IMR-90 (cell line): ENCODE data around the gene TBC1D8. TPM values are rescaled to one million over a fixed set of nuclear protein-coding genes. Genes with fewer than 3 reads are reported as not detected.
A peak's percentile ranks its signal among the peaks of the same experiment; 100 is the strongest.

Experiments used
- ATAC-seq: fragments of 200-7000 bp; cut with Tn5 transposase; 2 replicates; pipeline ENCODE4 v1.9.1; 2020; ENCODE audit warnings: low read depth, mild to moderate bottlenecking, moderate library complexity
- BruUV-seq: library from RNA; stranded (reverse); fragments of 400-500 nt; replicated peaks from 2 replicates; lab custom pipeline; 2021; lab: Mats Ljungman, UMichigan
- CTCF ChIA-PET: fragments of 300-600 bp; formaldehyde crosslinking; extraction: SDS; loops from one replicate; lab custom pipeline; 2021; ENCODE audit warnings: antibody characterized with exemption; lab: Yijun Ruan, JAX
- POLR2A ChIA-PET: fragments of 300-600 bp; sonication (Branson Sonifier 250); formaldehyde crosslinking; loops from one replicate; lab custom pipeline; 2022; ENCODE audit warnings: antibody characterized with exemption; ENCODE audit not compliant: unreplicated experiment; lab: Charles Lee
- DNase-seq: peaks from one replicate; pipeline ENCODE4 v3.0.0; 2013
- H2AFZ ChIP-seq: replicated peaks from 2 replicates; pipeline ENCODE3; 2013; ENCODE audit warnings: low read length, mild to moderate bottlenecking; ENCODE audit not compliant: poor library complexity
- H2AK5ac ChIP-seq: 2 replicates; pipeline ENCODE4 v1.6.1; 2013; ENCODE audit warnings: low read depth, low read length, inconsistent platforms
- H2AK9ac ChIP-seq: replicated peaks from 2 replicates; pipeline ENCODE3; 2013; ENCODE audit warnings: mild to moderate bottlenecking, low read depth, low read length, moderate library complexity; ENCODE audit not compliant: poor library complexity
- H2BK120ac ChIP-seq: 2 replicates; pipeline ENCODE4 v1.6.1; 2013; ENCODE audit warnings: low read depth, low read length, inconsistent platforms
- H2BK15ac ChIP-seq: 3 replicates; pipeline ENCODE4 v1.6.1; 2013; ENCODE audit warnings: low read depth, low read length, inconsistent platforms
- H2BK20ac ChIP-seq: 2 replicates; pipeline ENCODE4 v1.6.1; 2013; ENCODE audit warnings: low read depth, mild to moderate bottlenecking, inconsistent platforms, low read length, moderate library complexity
- H2BK5ac ChIP-seq: 2 replicates; pipeline ENCODE4 v1.6.1; 2013; ENCODE audit warnings: mild to moderate bottlenecking, low read depth, low read length, inconsistent platforms; ENCODE audit not compliant: poor library complexity, severe bottlenecking
- H3K14ac ChIP-seq: replicated peaks from 2 replicates; pipeline ENCODE4 v1.6.1; 2013; ENCODE audit warnings: low read depth, low read length, inconsistent platforms
- H3K18ac ChIP-seq: 2 replicates; pipeline ENCODE4 v1.6.1; 2013; ENCODE audit warnings: low read depth, low read length, control low read depth
- H3K23ac ChIP-seq: 2 replicates; pipeline ENCODE4 v1.6.1; 2013; ENCODE audit warnings: low read depth, low read length, inconsistent platforms
- H3K27ac ChIP-seq: 2 replicates; pipeline ENCODE4 v1.5.1; 2013; ENCODE audit warnings: mild to moderate bottlenecking, control low read depth, low read length; ENCODE audit not compliant: insufficient read depth
- H3K27me3 ChIP-seq: 2 replicates; pipeline ENCODE4 v1.6.1; 2013; ENCODE audit warnings: low read length; ENCODE audit not compliant: control insufficient read depth, insufficient read depth
- H3K36me3 ChIP-seq: 2 replicates; pipeline ENCODE4 v1.6.1; 2013; ENCODE audit warnings: low read length, mixed read lengths; ENCODE audit not compliant: control insufficient read depth, insufficient read depth
- H3K4ac ChIP-seq: 2 replicates; pipeline ENCODE4 v1.6.1; 2013; ENCODE audit warnings: low read depth, low read length, inconsistent platforms
- H3K4me1 ChIP-seq: 2 replicates; pipeline ENCODE4 v1.6.1; 2013; ENCODE audit warnings: low read length, mixed read lengths; ENCODE audit not compliant: control insufficient read depth, insufficient read depth
- H3K4me2 ChIP-seq: 2 replicates; pipeline ENCODE4 v1.6.1; 2013; ENCODE audit warnings: low read depth, mild to moderate bottlenecking, control low read depth, low read length, moderate library complexity
- H3K4me3 ChIP-seq: 2 replicates; pipeline ENCODE4 v1.5.1; 2013; ENCODE audit warnings: low read depth, mild to moderate bottlenecking, control low read depth, low read length, moderate library complexity; ENCODE audit not compliant: insufficient read depth
- H3K56ac ChIP-seq: 2 replicates; pipeline ENCODE4 v1.6.1; 2013; ENCODE audit warnings: low read length, inconsistent platforms; ENCODE audit not compliant: insufficient read depth; ENCODE audit errors: extremely low read depth
- H3K79me1 ChIP-seq, 2 experiments: 2 replicates each; pipeline ENCODE4 v1.6.1; 2013; ENCODE audit warnings: low read length in 2 of 2, inconsistent platforms in 1 of 2, low read depth in 1 of 2
- H3K9ac ChIP-seq: 2 replicates; pipeline ENCODE4 v1.6.1; 2013; ENCODE audit warnings: low read depth, low read length, control low read depth
- H3K9me1 ChIP-seq: 2 replicates; pipeline ENCODE4 v1.6.1; 2013; ENCODE audit warnings: low read length, inconsistent platforms; ENCODE audit not compliant: insufficient read depth
- H3K9me3 ChIP-seq: 2 replicates; pipeline ENCODE4 v1.6.1; 2013; ENCODE audit warnings: low read length; ENCODE audit not compliant: control insufficient read depth, insufficient read depth
- H4K20me1 ChIP-seq: 2 replicates; pipeline ENCODE4 v1.6.1; 2013; ENCODE audit warnings: low read length, inconsistent platforms; ENCODE audit not compliant: insufficient read depth
- H4K5ac ChIP-seq: 2 replicates; pipeline ENCODE4 v1.6.1; 2013; ENCODE audit warnings: mild to moderate bottlenecking, low read depth, low read length, control low read depth
- H4K8ac ChIP-seq, 2 experiments: 2 replicates each; pipeline ENCODE4 v1.6.1; 2013; ENCODE audit warnings: low read depth in 2 of 2, low read length in 2 of 2, control low read depth in 1 of 2, inconsistent platforms in 1 of 2
- H4K91ac ChIP-seq: 2 replicates; pipeline ENCODE4 v1.6.1; 2013; ENCODE audit warnings: low read depth, low read length, inconsistent platforms; ENCODE audit not compliant: insufficient read depth
- BHLHE40 ChIP-seq: fragments of 150-350 bp; IDR thresholded peaks from 2 replicates; pipeline ENCODE4 v1.6.1; 2016; ENCODE audit warnings: mild to moderate bottlenecking, low read depth, low read length
- CEBPB ChIP-seq: IDR thresholded peaks from 2 replicates; pipeline ENCODE4 v1.6.1; 2012; ENCODE audit warnings: low read depth, low read length, improper control_type of control experiment
- CHD1 ChIP-seq: IDR thresholded peaks from 2 replicates; pipeline ENCODE4 v1.6.1; 2012; ENCODE audit warnings: low read depth, low read length, improper control_type of control experiment
- ELK1 ChIP-seq: fragments of 150-350 bp; IDR thresholded peaks from 2 replicates; pipeline ENCODE4 v1.6.1; 2016; ENCODE audit warnings: low read depth, mild to moderate bottlenecking, low read length, moderate library complexity, borderline replicate concordance
- FOS ChIP-seq: fragments of 150-350 bp; IDR thresholded peaks from 2 replicates; pipeline ENCODE4 v1.6.1; 2016; ENCODE audit warnings: low read depth, low read length
- MAFK ChIP-seq: IDR thresholded peaks from 2 replicates; pipeline ENCODE4 v1.6.1; 2012; ENCODE audit warnings: low read depth, low read length, improper control_type of control experiment
- MAZ ChIP-seq: IDR thresholded peaks from 2 replicates; pipeline ENCODE4 v1.6.1; 2012; ENCODE audit warnings: low read depth, mild to moderate bottlenecking, low read length, improper control_type of control experiment, moderate library complexity, borderline replicate concordance
- MXI1 ChIP-seq: IDR thresholded peaks from 2 replicates; pipeline ENCODE4 v1.6.1; 2012; ENCODE audit warnings: low read depth, mild to moderate bottlenecking, low read length, moderate library complexity, borderline replicate concordance
- NFE2L2 ChIP-seq: fragments of 150-350 bp; IDR thresholded peaks from 2 replicates; pipeline ENCODE4 v1.6.1; 2016; ENCODE audit warnings: low read depth, mild to moderate bottlenecking, low read length
- POLR2A ChIP-seq: IDR thresholded peaks from 2 replicates; pipeline ENCODE4 v1.6.1; 2012; ENCODE audit warnings: mild to moderate bottlenecking, low read depth, low read length
- RAD21 ChIP-seq: IDR thresholded peaks from 2 replicates; pipeline ENCODE4 v1.6.1; 2012; ENCODE audit warnings: low read length, improper control_type of control experiment
- RCOR1 ChIP-seq: IDR thresholded peaks from 2 replicates; pipeline ENCODE4 v1.6.1; 2012; ENCODE audit warnings: mild to moderate bottlenecking, low read length, improper control_type of control experiment; ENCODE audit not compliant: insufficient replicate concordance
- RFX5 ChIP-seq: IDR thresholded peaks from 2 replicates; pipeline ENCODE4 v1.8.0; 2012; ENCODE audit warnings: low read depth, mild to moderate bottlenecking, low read length, moderate library complexity
- SMC3 ChIP-seq: fragments of 150-350 bp; IDR thresholded peaks from 2 replicates; pipeline ENCODE4 v1.6.1; 2016; ENCODE audit warnings: low read depth, mild to moderate bottlenecking, antibody characterized with exemption, low read length, moderate library complexity
- WGBS, 2 experiments: methylation state at CpG; one replicate each; pipeline versions ENCODE4 v1.1.5 to v1.1.7; 2013; ENCODE audit warnings: missing lambda C conversion rate in 2 of 2; ENCODE audit not compliant: insufficient read length in 1 of 2; ENCODE audit errors: extremely low coverage in 2 of 2; 5-methylcytosine and 5-hydroxymethylcytosine counted together
- dilution Hi-C: fragments of 300-500 bp; cut with HindIII; formaldehyde crosslinking; loops from one replicate; pipeline ENCODE4 v1.14.3; 2018; ENCODE audit warnings: low sequenced_read_pairs; ENCODE audit not compliant: unreplicated experiment
- in situ Hi-C: fragments of 300-500 bp; cut with MboI; formaldehyde crosslinking; loops from 3 replicates; pipeline ENCODE4 v1.14.3; 2019; ENCODE audit warnings: low sequenced_read_pairs, inconsistent platforms, mixed read lengths
- intact Hi-C: fragments of 100-400 bp; cut with micrococcal nuclease; formaldehyde crosslinking; loops from 2 replicates; pipeline ENCODE4 v1.10.0; 2022
- polyA plus RNA-seq, 3 experiments: library from polyadenylated mRNA; depleted of rRNA; stranded (reverse); fragments of >200 nt; gene quantifications; 2 replicates each; pipeline ENCODE4 v1.2.3, GENCODE V29; 2012; ENCODE audit warnings: low replicate concordance in 1 of 3
- total RNA-seq: library from RNA; depleted of rRNA; stranded (reverse); fragments of >200 nt; gene quantifications from 2 replicates; pipeline ENCODE4 v1.2.3, GENCODE V29; 2012
- TF ChIP-seq, protein P1 (sequence below): fragments of 150-350 bp; IDR thresholded peaks from 2 replicates; pipeline ENCODE4 v1.6.1; 2017; ENCODE audit warnings: mild to moderate bottlenecking, antibody characterized with exemption, low read length, low read depth
- TF ChIP-seq, protein P2 (sequence below): conservative IDR thresholded peaks from 2 replicates; pipeline ENCODE4 v1.5.1; 2012; ENCODE audit warnings: mild to moderate bottlenecking, low read depth, low read length, improper control_type of control experiment

TBC1D8 gene
- total and polyA plus RNA-seq, 2 of the 4 experiments (the other 2 are of a cell fraction): 1.3 to 1.5 TPM

- no peaks in the 10 kb centered on the region for H3K9me3 ChIP-seq
- no peak overlapping the region for H2BK15ac ChIP-seq
- no peak overlapping the region for H2BK120ac ChIP-seq
- ATAC-seq (no peak), DNase-seq (no peak)
- ChIA-PET CTCF (interaction anchor here (1.1 to 1.4 kb wide), 2 partner anchors 246 to 369 kb away, joined by 3 read pairs; no protein-coding TSS in a partner anchor), POLR2A (no interaction called here)
- peaks cover 2% of the 10 kb centered on the region for H3K4me1 ChIP-seq
- H3K9ac ChIP-seq: no peak overlapping the region
- no peaks in the 10 kb centered on the region for H3K27me3 ChIP-seq
- H3K56ac ChIP-seq: no peak overlapping the region
- no peak overlapping the region for H3K4ac ChIP-seq
- H4K8ac ChIP-seq: no peak overlapping the region
- no peak overlapping the region for H2BK20ac ChIP-seq
- BruUV-seq: no TSS peak
- no peak for TF ChIP-seq MXI1
- TF ChIP-seq RFX5: no peak
- TF ChIP-seq BHLHE40: no peak
- TF ChIP-seq MAFK: no peak
- TF ChIP-seq CHD1: no peak
- no peak for TF ChIP-seq FOS
- TF ChIP-seq POLR2A: no peak
- no peak for TF ChIP-seq MAZ
- TF ChIP-seq ELK1: no peak
- TF ChIP-seq NFE2L2: no peak
- TF ChIP-seq RAD21: no peak
- no peak for TF ChIP-seq SMC3
- TF ChIP-seq RCOR1: no peak
- TF ChIP-seq, protein P1, sequence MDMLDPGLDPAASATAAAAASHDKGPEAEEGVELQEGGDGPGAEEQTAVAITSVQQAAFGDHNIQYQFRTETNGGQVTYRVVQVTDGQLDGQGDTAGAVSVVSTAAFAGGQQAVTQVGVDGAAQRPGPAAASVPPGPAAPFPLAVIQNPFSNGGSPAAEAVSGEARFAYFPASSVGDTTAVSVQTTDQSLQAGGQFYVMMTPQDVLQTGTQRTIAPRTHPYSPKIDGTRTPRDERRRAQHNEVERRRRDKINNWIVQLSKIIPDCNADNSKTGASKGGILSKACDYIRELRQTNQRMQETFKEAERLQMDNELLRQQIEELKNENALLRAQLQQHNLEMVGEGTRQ: no peak
- TF ChIP-seq CEBPB: no peak
- TF ChIP-seq, protein P2, sequence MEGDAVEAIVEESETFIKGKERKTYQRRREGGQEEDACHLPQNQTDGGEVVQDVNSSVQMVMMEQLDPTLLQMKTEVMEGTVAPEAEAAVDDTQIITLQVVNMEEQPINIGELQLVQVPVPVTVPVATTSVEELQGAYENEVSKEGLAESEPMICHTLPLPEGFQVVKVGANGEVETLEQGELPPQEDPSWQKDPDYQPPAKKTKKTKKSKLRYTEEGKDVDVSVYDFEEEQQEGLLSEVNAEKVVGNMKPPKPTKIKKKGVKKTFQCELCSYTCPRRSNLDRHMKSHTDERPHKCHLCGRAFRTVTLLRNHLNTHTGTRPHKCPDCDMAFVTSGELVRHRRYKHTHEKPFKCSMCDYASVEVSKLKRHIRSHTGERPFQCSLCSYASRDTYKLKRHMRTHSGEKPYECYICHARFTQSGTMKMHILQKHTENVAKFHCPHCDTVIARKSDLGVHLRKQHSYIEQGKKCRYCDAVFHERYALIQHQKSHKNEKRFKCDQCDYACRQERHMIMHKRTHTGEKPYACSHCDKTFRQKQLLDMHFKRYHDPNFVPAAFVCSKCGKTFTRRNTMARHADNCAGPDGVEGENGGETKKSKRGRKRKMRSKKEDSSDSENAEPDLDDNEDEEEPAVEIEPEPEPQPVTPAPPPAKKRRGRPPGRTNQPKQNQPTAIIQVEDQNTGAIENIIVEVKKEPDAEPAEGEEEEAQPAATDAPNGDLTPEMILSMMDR: no peak
- 100% methylated on average over 1 of the region's 6 CpGs; no CpG with 5 or more reads in 1 of the 2 experiments for WGBS, 2 experiments
- H2AK9ac ChIP-seq: peak overlapping the region; percentile 23
- no peak overlapping the region for H4K5ac ChIP-seq
- H2BK5ac ChIP-seq: no peak overlapping the region
- H2AK5ac ChIP-seq: 0 out of 2 replicates have a peak overlapping the region, but pooled peaks have one; percentile 4
- no peak overlapping the region for H4K91ac ChIP-seq
- no peak overlapping the region for H3K18ac ChIP-seq
- H3K4me2 ChIP-seq: no peak overlapping the region
- in situ Hi-C loops: no loop called here
- no peak overlapping the region for H2AFZ ChIP-seq
- no peak overlapping the region for H3K27ac ChIP-seq
- H3K79me1 ChIP-seq: no peaks in the 10 kb centered on the region
- dilution Hi-C loops: no loop called here
- no peaks in the 10 kb centered on the region for H4K20me1 ChIP-seq
- peaks cover 15% of the 10 kb centered on the region; the same call in 1 of the 2 replicates for H3K9me1 ChIP-seq
- no peak overlapping the region for H3K14ac ChIP-seq
- no peak overlapping the region for H3K4me3 ChIP-seq
- peaks cover 27% of the 10 kb centered on the region for H3K36me3 ChIP-seq
- intact Hi-C loops: no loop called here
- H3K23ac ChIP-seq: no peak overlapping the region
Measured at GRCh38 chr2:100976061-100976460, 175.1 kb downstream of the TBC1D8 start.
